Karpas-422 (cell line): ENCODE measurements around the gene PCDHGA1. TPM values are rescaled to one million over a fixed set of nuclear protein-coding genes. Genes with fewer than 3 reads are reported as not detected.
"Not testable (repeated sequence)": the region's sequence is repeated elsewhere in the genome, so short reads cannot be mapped to it uniquely, and the experiment has no call there.

Source experiments
- DNase-seq: peaks from one replicate; pipeline ENCODE4 v3.0.0-alpha.2; 2015
- H2AFZ ChIP-seq: fragments of 200-600 bp; sonication (generic); 2 replicates; pipeline ENCODE4 v1.6.1; 2014; ENCODE audit warnings: antibody characterized with exemption, low read length, mixed read lengths
- H3K27ac ChIP-seq: fragments of 200-600 bp; sonication (generic); 2 replicates; pipeline ENCODE4 v1.5.1; 2014; ENCODE audit warnings: mild to moderate bottlenecking, low read length, moderate library complexity
- H3K27me3 ChIP-seq: fragments of 200-600 bp; sonication (generic); 2 replicates; pipeline ENCODE4 v1.6.1; 2014; ENCODE audit warnings: low read length, mixed read lengths
- H3K36me3 ChIP-seq: fragments of 200-600 bp; sonication (generic); 2 replicates; pipeline ENCODE4 v1.6.1; 2014; ENCODE audit warnings: low read length, mixed read lengths; ENCODE audit not compliant: insufficient read depth
- H3K4me1 ChIP-seq: fragments of 200-600 bp; sonication (generic); 2 replicates; pipeline ENCODE4 v1.6.1; 2014; ENCODE audit warnings: mild to moderate bottlenecking, low read length, mixed read lengths
- H3K4me2 ChIP-seq: fragments of 200-600 bp; sonication (generic); 2 replicates; pipeline ENCODE4 v1.6.1; 2014; ENCODE audit warnings: low read length, low read depth, mild to moderate bottlenecking; ENCODE audit not compliant: poor library complexity, severe bottlenecking
- H3K4me3 ChIP-seq: fragments of 200-600 bp; sonication (generic); 2 replicates; pipeline ENCODE4 v1.5.1; 2014; ENCODE audit warnings: mild to moderate bottlenecking, antibody characterized with exemption, low read length, mixed read lengths
- H3K79me2 ChIP-seq: fragments of 200-600 bp; sonication (generic); 2 replicates; pipeline ENCODE4 v1.6.1; 2014; ENCODE audit warnings: mild to moderate bottlenecking, low read length, mixed read lengths
- H3K9ac ChIP-seq: fragments of 200-600 bp; sonication (generic); 2 replicates; pipeline ENCODE4 v1.6.0; 2014; ENCODE audit warnings: low read length
- H3K9me2 ChIP-seq: fragments of 200-600 bp; sonication (generic), shearing (Covaris generic); replicated peaks from 2 replicates; pipeline ENCODE4 v1.6.0; 2014; ENCODE audit warnings: mild to moderate bottlenecking, low read length, moderate library complexity; ENCODE audit not compliant: insufficient read depth
- H3K9me3 ChIP-seq: fragments of 300-700, 200-600 bp; sonication (generic); 2 replicates; pipeline ENCODE4 v1.6.1; 2014; ENCODE audit warnings: low read length, mixed read lengths
- H4K20me1 ChIP-seq: fragments of 200-600 bp; sonication (generic); 2 replicates; pipeline ENCODE4 v1.6.1; 2014; ENCODE audit warnings: mild to moderate bottlenecking, antibody characterized with exemption, low read length, low read depth; ENCODE audit not compliant: insufficient read depth
- total RNA-seq: library from RNA; depleted of rRNA; stranded (reverse); fragments of >200 nt; shearing (Covaris generic); gene quantifications from 2 replicates; pipeline ENCODE4 v1.2.3, GENCODE V29; 2014; ENCODE audit warnings: low replicate concordance

The PCDHGA1 gene
- total RNA-seq, 1 experiment from 2014 or later, result 0.48 TPM

DNA sequence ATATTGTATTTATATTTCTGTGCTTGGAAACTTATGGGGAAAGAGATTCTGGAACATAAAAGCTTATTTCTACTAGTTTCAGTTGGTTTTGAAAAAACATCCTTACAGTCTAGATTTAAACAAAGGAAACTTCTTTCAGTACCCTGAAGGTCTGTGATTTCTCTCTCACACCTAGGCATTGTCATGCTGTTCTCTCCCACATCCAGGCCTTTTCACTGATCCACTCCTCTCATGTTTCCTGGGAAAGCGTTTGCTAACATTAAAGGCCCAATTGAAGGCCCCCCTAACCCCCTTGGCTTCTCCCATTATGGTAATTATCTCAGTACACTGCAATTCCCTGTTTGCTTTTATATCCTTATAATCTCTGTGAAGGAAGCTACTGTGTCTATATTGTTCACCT lies 12.5 kb downstream of the PCDHGA1 start:
- Histone ChIP-seq H2AFZ (no peak overlapping the region), H3K4me1 (peaks cover 4% of the 10 kb centered on the region; the same call in 1 of the 2 replicates), H3K79me2 (no peaks in the 10 kb centered on the region), H3K27ac (no peak overlapping the region), H3K4me2 (no peak overlapping the region), H3K4me3 (no peak overlapping the region), H3K9ac (no peak overlapping the region), H3K9me3 (no peaks in the 10 kb centered on the region), H3K9me2 (no peaks in the 10 kb centered on the region), H3K27me3 (no peaks in the 10 kb centered on the region), H3K36me3 (no peaks in the 10 kb centered on the region), H4K20me1 (no peaks in the 10 kb centered on the region)
- DNase-seq, result no peak

DNA sequence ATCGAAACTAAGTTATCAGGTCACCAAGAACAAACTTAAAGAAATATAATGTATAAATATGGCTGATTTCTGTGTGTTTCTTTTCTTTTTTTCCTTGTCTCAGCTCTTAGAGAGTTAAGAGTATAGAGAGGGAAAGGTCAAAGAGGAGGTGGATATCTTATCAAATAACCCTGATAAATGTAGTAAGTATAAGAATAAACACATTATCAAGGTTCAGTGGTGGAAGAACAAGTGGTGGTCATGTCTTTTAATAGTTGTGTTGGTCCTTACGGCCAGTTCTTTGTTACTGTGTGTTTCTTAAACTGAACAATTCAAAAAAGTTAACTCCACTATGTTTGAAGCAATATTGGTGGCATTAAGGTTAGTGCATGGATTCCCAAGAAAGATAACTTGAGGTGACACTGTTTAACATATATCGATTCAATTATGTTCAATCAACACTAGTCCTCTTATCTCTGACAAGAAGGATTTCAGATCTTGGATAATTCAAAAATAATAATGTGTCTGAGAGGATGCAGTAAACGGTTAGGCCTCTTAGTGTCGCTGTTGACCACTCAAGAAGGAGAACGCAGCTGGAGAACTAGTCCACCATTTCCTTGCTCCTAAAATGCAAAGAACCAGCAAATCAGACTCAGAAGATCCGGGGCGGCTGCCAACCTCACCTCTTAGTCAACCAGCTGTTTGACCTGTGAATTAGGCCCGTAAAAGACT lies 13.1 kb downstream of the PCDHGA1 start, which contains the start of gene PCDHGA3:
Gene PCDHGA3, plus strand, starts transcription at position 588 of the 711 bp plus-strand sequence. CDS start 205 bp downstream, outside the sequence.
- Histone ChIP-seq H4K20me1 (no peaks in the 10 kb centered on the region), H3K9me3 (no peaks in the 10 kb centered on the region), H3K9me2 (no peaks in the 10 kb centered on the region), H2AFZ (no peak within 1 kb of the TSS), H3K4me1 (peaks cover under 1% of the 10 kb centered on the region; the same call in 1 of the 2 replicates), H3K27ac (no peak within 1 kb of the TSS), H3K4me3 (no peak within 1 kb of the TSS), H3K36me3 (no peaks in the 10 kb centered on the region), H3K79me2 (no peaks in the 10 kb centered on the region), H3K9ac (no peak within 1 kb of the TSS), H3K27me3 (no peaks in the 10 kb centered on the region), H3K4me2 (no peak within 1 kb of the TSS)
- DNase-seq, result peak; percentile 77

DNA sequence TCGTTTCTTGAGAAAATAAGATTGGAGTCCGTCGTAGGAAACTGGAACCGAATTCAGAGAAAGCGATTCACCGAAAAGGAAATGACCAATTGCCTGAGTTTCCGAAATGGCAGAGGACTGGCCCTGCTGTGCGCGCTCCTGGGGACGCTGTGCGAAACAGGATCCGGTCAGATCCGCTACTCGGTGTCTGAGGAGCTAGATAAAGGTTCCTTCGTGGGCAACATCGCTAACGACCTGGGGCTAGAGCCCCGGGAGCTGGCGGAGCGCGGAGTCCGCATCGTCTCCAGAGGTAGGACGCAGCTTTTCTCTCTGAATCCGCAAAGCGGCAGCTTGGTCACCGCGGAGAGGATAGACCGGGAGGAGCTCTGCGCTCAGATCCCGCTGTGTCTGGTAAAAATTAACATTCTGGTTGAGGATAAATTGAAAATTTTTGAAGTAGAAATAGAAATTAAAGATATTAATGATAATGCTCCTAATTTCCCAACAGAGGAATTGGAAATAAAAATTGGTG lies 13.7 kb downstream of the PCDHGA1 start:
- H3K4me2 ChIP-seq, result no peak overlapping the region
- H3K9me3 ChIP-seq, result no peaks in the 10 kb centered on the region

DNA sequence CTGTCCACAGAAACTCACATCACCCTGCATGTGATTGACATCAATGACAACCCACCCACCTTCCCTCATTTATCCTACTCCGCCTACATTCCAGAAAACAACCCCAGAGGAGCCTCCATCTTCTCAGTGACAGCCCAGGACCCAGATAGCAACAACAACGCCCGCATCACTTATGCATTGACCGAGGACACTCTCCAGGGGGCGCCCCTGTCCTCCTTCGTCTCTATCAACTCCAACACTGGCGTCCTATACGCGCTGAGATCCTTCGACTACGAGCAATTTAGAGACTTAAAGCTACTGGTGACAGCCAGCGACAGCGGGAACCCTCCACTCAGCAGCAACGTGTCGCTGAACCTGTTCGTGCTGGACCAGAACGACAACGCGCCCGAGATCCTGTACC lies 15.0 kb downstream of the PCDHGA1 start:
- Histone ChIP-seq H3K4me3 (no peak overlapping the region), H3K9me2 (no peaks in the 10 kb centered on the region), H3K36me3 (no peaks in the 10 kb centered on the region), H3K79me2 (no peaks in the 10 kb centered on the region; the same call in 1 of the 2 replicates), H3K9me3 (no peaks in the 10 kb centered on the region), H4K20me1 (no peaks in the 10 kb centered on the region), H3K4me1 (peaks cover 5% of the 10 kb centered on the region), H3K27me3 (no peaks in the 10 kb centered on the region), H3K9ac (no peak overlapping the region), H3K27ac (no peak overlapping the region), H3K4me2 (no peak overlapping the region), H2AFZ (no peak overlapping the region)
- no peak for DNase-seq

More for the DNA sequence above, 13.7 kb downstream of the PCDHGA1 start:
- Histone ChIP-seq H3K27ac (no peak overlapping the region), H3K9me2 (no peaks in the 10 kb centered on the region), H4K20me1 (no peaks in the 10 kb centered on the region), H3K36me3 (no peaks in the 10 kb centered on the region), H3K4me3 (no peak overlapping the region), H3K79me2 (no peaks in the 10 kb centered on the region), H3K4me1 (no peaks in the 10 kb centered on the region), H3K27me3 (no peaks in the 10 kb centered on the region), H2AFZ (no peak overlapping the region), H3K9ac (no peak overlapping the region)
- DNase-seq, result no peak

DNA sequence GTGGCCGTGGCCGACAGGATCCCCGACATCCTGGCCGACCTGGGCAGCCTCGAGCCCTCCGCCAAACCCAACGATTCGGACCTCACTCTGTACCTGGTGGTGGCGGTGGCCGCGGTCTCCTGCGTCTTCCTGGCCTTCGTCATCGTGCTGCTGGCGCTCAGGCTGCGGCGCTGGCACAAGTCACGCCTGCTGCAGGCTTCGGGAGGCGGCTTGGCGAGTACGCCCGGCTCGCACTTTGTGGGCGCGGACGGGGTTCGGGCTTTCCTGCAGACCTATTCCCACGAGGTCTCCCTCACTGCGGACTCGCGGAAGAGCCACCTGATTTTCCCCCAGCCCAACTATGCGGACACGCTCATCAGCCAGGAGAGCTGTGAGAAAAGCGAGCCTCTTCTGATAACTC lies 15.7 kb downstream of the PCDHGA1 start:
- not testable (repeated sequence) for H3K27me3 ChIP-seq, H3K36me3 ChIP-seq, H4K20me1 ChIP-seq, H3K9ac ChIP-seq, H3K4me3 ChIP-seq, H3K9me3 ChIP-seq, DNase-seq, H2AFZ ChIP-seq, H3K79me2 ChIP-seq, H3K27ac ChIP-seq, H3K9me2 ChIP-seq, H3K4me2 ChIP-seq
- peaks cover 12% of the 10 kb centered on the region for H3K4me1 ChIP-seq

DNA sequence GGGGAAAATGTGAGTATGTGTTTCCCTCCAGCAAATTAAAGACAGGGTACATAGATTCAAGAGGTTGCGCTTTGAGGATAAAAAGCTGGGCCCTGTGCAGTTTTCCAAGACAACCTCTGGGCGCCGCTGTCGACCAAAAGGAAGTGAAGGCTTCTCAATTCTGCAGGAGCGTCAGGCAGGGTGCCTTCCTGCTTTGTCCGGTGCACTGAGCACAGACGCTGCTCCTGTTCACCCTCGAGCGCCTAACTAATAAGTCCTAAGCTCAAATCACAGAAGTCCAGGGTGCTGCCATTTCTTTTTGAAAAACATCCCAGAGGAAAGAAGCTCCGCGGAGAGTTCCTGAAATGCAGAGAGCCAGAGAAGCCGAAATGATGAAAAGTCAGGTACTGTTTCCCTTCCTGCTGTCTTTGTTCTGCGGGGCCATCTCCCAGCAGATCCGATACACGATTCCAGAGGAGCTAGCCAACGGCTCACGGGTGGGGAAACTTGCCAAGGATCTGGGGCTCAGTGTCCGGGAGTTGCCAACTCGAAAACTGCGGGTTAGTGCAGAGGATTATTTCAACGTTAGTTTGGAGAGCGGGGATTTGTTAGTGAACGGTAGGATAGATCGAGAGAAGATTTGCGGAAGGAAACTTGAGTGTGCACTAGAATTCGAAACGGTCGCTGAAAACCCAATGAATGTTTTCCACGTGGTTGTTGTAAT lies 19.8 kb downstream of the PCDHGA1 start, which contains the start of gene PCDHGB1:
Gene PCDHGB1, plus strand, starts transcription at position 183 of the 703 bp plus-strand sequence. Its CDS starts 162 bp downstream, at position 345.
- Histone ChIP-seq H3K27ac (peak within 1 kb of the TSS; percentile 47), H3K4me2 (peak within 1 kb of the TSS; percentile 71), H4K20me1 (no peaks in the 10 kb centered on the region), H3K9me3 (peaks cover 7% of the 10 kb centered on the region), H3K4me1 (peaks cover 12% of the 10 kb centered on the region), H3K9ac (peak within 1 kb of the TSS; percentile 69), H3K4me3 (peak within 1 kb of the TSS; percentile 68), H3K36me3 (peaks cover 18% of the 10 kb centered on the region; the same call in 1 of the 2 replicates), H3K79me2 (peaks cover 28% of the 10 kb centered on the region), H3K27me3 (no peaks in the 10 kb centered on the region), H3K9me2 (no peaks in the 10 kb centered on the region), H2AFZ (peak within 1 kb of the TSS; percentile 22; the same call in 1 of the 2 replicates)
- DNase-seq, result peak; percentile 93

DNA sequence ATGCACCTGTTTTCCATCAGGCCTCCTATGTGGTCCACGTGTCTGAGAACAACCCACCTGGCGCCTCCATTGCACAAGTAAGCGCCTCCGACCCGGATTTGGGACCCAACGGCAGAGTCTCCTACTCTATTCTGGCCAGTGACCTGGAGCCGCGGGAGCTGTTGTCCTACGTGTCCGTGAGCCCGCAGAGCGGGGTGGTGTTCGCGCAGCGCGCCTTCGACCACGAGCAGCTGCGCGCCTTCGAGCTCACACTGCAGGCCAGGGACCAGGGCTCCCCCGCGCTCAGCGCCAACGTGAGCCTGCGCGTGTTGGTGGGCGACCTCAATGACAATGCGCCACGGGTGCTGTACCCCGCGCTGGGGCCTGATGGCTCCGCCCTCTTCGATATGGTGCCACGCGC lies 21.3 kb downstream of the PCDHGA1 start:
- H3K79me2 ChIP-seq, result peaks cover 34% of the 10 kb centered on the region
- no peaks in the 10 kb centered on the region for H4K20me1 ChIP-seq
- no peaks in the 10 kb centered on the region for H3K9me2 ChIP-seq
- H3K4me3 ChIP-seq, result peak overlapping the region; percentile 68; the same call in 1 of the 2 replicates
- H3K4me1 ChIP-seq, result peaks cover 12% of the 10 kb centered on the region
- peaks cover 22% of the 10 kb centered on the region; the same call in 1 of the 2 replicates for H3K36me3 ChIP-seq
- H3K27ac ChIP-seq, result no peak overlapping the region
- no peak overlapping the region for H3K9ac ChIP-seq
- no peak overlapping the region for H3K4me2 ChIP-seq
- DNase-seq, result no peak
- no peak overlapping the region for H2AFZ ChIP-seq
- peaks cover 13% of the 10 kb centered on the region for H3K9me3 ChIP-seq
- no peaks in the 10 kb centered on the region for H3K27me3 ChIP-seq

DNA sequence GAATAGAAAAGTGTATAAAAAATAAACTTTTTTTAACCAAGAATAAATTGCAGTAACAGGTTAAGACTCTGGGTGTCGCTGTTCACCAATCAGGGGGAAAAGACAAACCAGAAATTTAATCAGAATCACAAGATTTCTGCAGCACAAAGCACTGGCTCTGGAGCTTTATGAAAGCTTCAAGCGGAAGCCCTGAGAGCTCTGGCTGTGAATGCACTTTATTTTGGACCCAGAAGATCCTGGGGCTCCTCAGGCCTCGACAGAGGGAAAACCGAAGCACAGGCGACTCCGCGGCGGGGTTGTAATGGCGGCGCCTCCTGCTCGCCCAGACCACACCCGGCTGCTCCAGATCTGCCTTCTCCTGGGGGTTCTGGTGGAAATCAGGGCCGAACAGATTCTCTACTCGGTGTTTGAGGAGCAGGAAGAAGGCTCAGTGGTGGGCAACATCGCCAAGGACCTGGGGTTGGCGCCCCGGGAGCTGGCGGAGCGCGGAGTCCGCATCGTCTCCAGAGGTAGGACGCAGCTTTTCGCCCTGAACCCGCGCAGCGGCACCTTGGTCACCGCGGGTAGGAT lies 24.7 kb downstream of the PCDHGA1 start, which contains the start of gene PCDHGA4:
Gene PCDHGA4, plus strand, starts transcription at position 122 of the 570 bp plus-strand sequence. Its CDS starts 87 bp downstream, at position 209.
- Histone ChIP-seq H3K36me3 (peaks cover 28% of the 10 kb centered on the region; the same call in 1 of the 2 replicates), H3K9ac (no peak within 1 kb of the TSS), H3K27me3 (no peaks in the 10 kb centered on the region), H3K9me3 (peaks cover 13% of the 10 kb centered on the region), H3K79me2 (peaks cover 38% of the 10 kb centered on the region), H3K4me3 (peak within 1 kb of the TSS; percentile 27; the same call in 1 of the 2 replicates), H4K20me1 (no peaks in the 10 kb centered on the region), H3K4me2 (peak within 1 kb of the TSS; percentile 38), H3K4me1 (peaks cover 26% of the 10 kb centered on the region), H3K9me2 (no peaks in the 10 kb centered on the region), H2AFZ (no peak within 1 kb of the TSS), H3K27ac (no peak within 1 kb of the TSS)
- peak; percentile 58 for DNase-seq
